CD4-positive, alpha-beta T cell treated with Interleukin-17A for 1 hour (primary cell): Measurements from ENCODE around the gene EP400.

ENCODE experiments used
- DNase-seq: peaks from one replicate; pipeline ENCODE4 v3.0.0-alpha.2; 2020

Gene EP400

GRCh38 chr12:131949431-131950181, at the start of gene EP400:
EP400 (plus strand) TSS chr12:131949942; CDS start chr12:131960620, 10,678 bp downstream.
- peak; percentile 95 for DNase-seq

- DNase-seq = no peak
These were observed 49.3 kb upstream of the EP400 start for GRCh38 chr12:131900397-131900796.

- no peak for DNase-seq
These were observed 48.1 kb upstream of the EP400 start for GRCh38 chr12:131901431-131902331.

- no peak for DNase-seq
These were observed 47.2 kb upstream of the EP400 start for GRCh38 chr12:131902332-131903241.

GRCh38 chr12:131903270-131904255, 46.2 kb upstream of the EP400 start:
- no peak for DNase-seq

- no peak for DNase-seq
These were observed 45.4 kb upstream of the EP400 start for GRCh38 chr12:131904346-131904745.

GRCh38 chr12:131905081-131905629, 44.6 kb upstream of the EP400 start:
- DNase-seq = no peak

- no peak for DNase-seq
These were observed 44.1 kb upstream of the EP400 start for GRCh38 chr12:131905630-131906091.

GRCh38 chr12:131907379-131908091, 42.2 kb upstream of the EP400 start:
- DNase-seq = no peak

GRCh38 chr12:131908092-131909080, 41.4 kb upstream of the EP400 start:
- no peak for DNase-seq

GRCh38 chr12:131909081-131909751, 40.5 kb upstream of the EP400 start:
- DNase-seq = no peak

GRCh38 chr12:131909752-131910219, 40.0 kb upstream of the EP400 start:
- no peak for DNase-seq

- no peak for DNase-seq
These were observed 39.3 kb upstream of the EP400 start for GRCh38 chr12:131910302-131911027.

- no peak for DNase-seq
These were observed 38.6 kb upstream of the EP400 start for GRCh38 chr12:131911028-131911650.

- no peak for DNase-seq
These were observed 37.8 kb upstream of the EP400 start for GRCh38 chr12:131911851-131912477.

- no peak for DNase-seq
These were observed 37.0 kb upstream of the EP400 start for GRCh38 chr12:131912518-131913274.
